Mesendoderm (in vitro differentiated cells): Measurements from ENCODE around the gene SPRY4.

Source experiments
- DNase-seq: peaks from one replicate; pipeline ENCODE4 v3.0.0; 2013
- H2AK5ac ChIP-seq: 2 replicates; pipeline ENCODE4 v1.6.1; 2013; ENCODE audit warnings: low read length, inconsistent platforms
- H2BK120ac ChIP-seq: 2 replicates; pipeline ENCODE4 v1.6.1; 2013; ENCODE audit warnings: low read depth, mild to moderate bottlenecking, low read length, moderate library complexity, mixed read lengths
- H2BK15ac ChIP-seq: replicated peaks from 2 replicates; pipeline ENCODE4 v1.6.1; 2013; ENCODE audit warnings: low read depth, mild to moderate bottlenecking, moderate library complexity
- H2BK5ac ChIP-seq: 2 replicates; pipeline ENCODE4 v1.6.1; 2013; ENCODE audit warnings: low read length, inconsistent platforms
- H3K18ac ChIP-seq: 2 replicates; pipeline ENCODE4 v1.6.1; 2013; ENCODE audit warnings: mild to moderate bottlenecking, low read length, mixed read lengths
- H3K23ac ChIP-seq: one replicate; pipeline ENCODE4 v1.6.1; 2013; ENCODE audit warnings: low read length
- H3K27ac ChIP-seq: 2 replicates; pipeline ENCODE4 v1.5.1; 2013; ENCODE audit warnings: low read depth, mild to moderate bottlenecking, inconsistent platforms, low read length, moderate library complexity
- H3K27me3 ChIP-seq: 2 replicates; pipeline ENCODE4 v1.6.1; 2013; ENCODE audit warnings: low read length, control low read depth, mild to moderate bottlenecking, inconsistent platforms; ENCODE audit not compliant: insufficient read depth, poor library complexity
- H3K36me3 ChIP-seq: 2 replicates; pipeline ENCODE4 v1.6.1; 2013; ENCODE audit warnings: low read length, inconsistent platforms; ENCODE audit not compliant: control insufficient read depth, insufficient read depth
- H3K4ac ChIP-seq: one replicate; pipeline ENCODE4 v1.6.1; 2013; ENCODE audit warnings: low read depth, mild to moderate bottlenecking, low read length, moderate library complexity
- H3K4me1 ChIP-seq: 2 replicates; pipeline ENCODE4 v1.6.1; 2013; ENCODE audit warnings: low read depth, low read length, inconsistent platforms; ENCODE audit not compliant: control insufficient read depth
- H3K4me2 ChIP-seq: 2 replicates; pipeline ENCODE4 v1.6.1; 2013; ENCODE audit warnings: low read length
- H3K4me3 ChIP-seq: 2 replicates; pipeline ENCODE4 v1.5.1; 2013; ENCODE audit warnings: mild to moderate bottlenecking, low read length
- H3K56ac ChIP-seq: one replicate; pipeline ENCODE4 v1.6.1; 2013; ENCODE audit warnings: low read length
- H3K79me1 ChIP-seq: 2 replicates; pipeline ENCODE4 v1.6.1; 2013; ENCODE audit warnings: low read length, inconsistent platforms
- H3K79me2 ChIP-seq: 2 replicates; pipeline ENCODE4 v1.6.1; 2013; ENCODE audit warnings: mild to moderate bottlenecking, low read length; ENCODE audit not compliant: control insufficient read depth, insufficient read depth
- H3K9ac ChIP-seq: 2 replicates; pipeline ENCODE4 v1.6.1; 2013; ENCODE audit warnings: low read length, inconsistent platforms
- H4K5ac ChIP-seq: one replicate; pipeline ENCODE4 v1.6.1; 2013; ENCODE audit warnings: low read length
- H4K8ac ChIP-seq: one replicate; pipeline ENCODE4 v1.6.1; 2013; ENCODE audit warnings: low read depth, mild to moderate bottlenecking, control low read depth, low read length, moderate library complexity
- WGBS: extraction: QIAGEN DNeasy Blood & Tissue Kit; methylation state at CpG from one replicate; pipeline ENCODE4 v1.1.7; 2013; ENCODE audit warnings: low lambda C conversion rate, missing lambda C conversion rate; ENCODE audit not compliant: insufficient coverage; ENCODE audit errors: extremely low coverage; 5-methylcytosine and 5-hydroxymethylcytosine counted together

The SPRY4 gene

DNA sequence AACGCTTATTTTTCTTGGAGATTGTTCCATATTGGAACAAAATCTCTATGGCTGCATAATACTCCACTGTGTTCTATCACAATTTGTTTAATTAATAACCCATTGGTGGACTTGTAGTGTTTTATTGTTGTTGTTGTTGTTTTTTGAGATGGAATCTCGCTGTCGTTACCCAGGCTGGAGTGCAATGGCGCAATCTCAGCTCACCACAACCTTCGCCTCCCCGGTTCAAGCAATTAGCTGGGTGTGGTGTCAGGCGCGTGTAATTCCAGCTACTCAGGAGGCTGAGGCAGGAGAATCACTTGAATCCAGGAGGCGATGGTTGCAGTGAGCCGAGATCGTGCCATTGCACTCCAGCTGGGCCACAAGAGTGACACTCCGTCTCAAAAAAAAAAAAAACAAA is 38.7 kb downstream of the SPRY4 start:
- no peak overlapping the region for H3K4me2 ChIP-seq
- H3K27me3 ChIP-seq, result no peaks in the 10 kb centered on the region
- H3K4me3 ChIP-seq, result no peak overlapping the region
- no peak overlapping the region for H4K5ac ChIP-seq
- no peak overlapping the region for H2BK5ac ChIP-seq
- H3K18ac ChIP-seq, result no peak overlapping the region
- H3K36me3 ChIP-seq, result no peaks in the 10 kb centered on the region
- peaks cover 6% of the 10 kb centered on the region for H3K79me2 ChIP-seq
- WGBS, result no CpG with 5 or more reads among the region's 12 CpGs
- no peak overlapping the region for H3K9ac ChIP-seq
- no peak overlapping the region for H4K8ac ChIP-seq
- no peak overlapping the region for H2BK120ac ChIP-seq
- no peak overlapping the region for H3K23ac ChIP-seq
- H3K56ac ChIP-seq, result no peak overlapping the region
- no peak overlapping the region for H3K27ac ChIP-seq
- DNase-seq, result peak; percentile 2
- H3K79me1 ChIP-seq, result peaks cover 7% of the 10 kb centered on the region
- H2BK15ac ChIP-seq, result no peak overlapping the region
- no peak overlapping the region for H3K4ac ChIP-seq
- no peak overlapping the region for H2AK5ac ChIP-seq
- peaks cover 24% of the 10 kb centered on the region for H3K4me1 ChIP-seq

GRCh38 chr5:142283304-142283703 is 41.5 kb downstream of the SPRY4 start:
- Histone ChIP-seq H2BK5ac (no peak overlapping the region), H3K79me2 (no peaks in the 10 kb centered on the region), H3K4ac (no peak overlapping the region), H4K8ac (no peak overlapping the region), H3K79me1 (peaks cover 1% of the 10 kb centered on the region), H3K36me3 (no peaks in the 10 kb centered on the region), H3K9ac (no peak overlapping the region), H3K18ac (no peak overlapping the region), H2BK120ac (no peak overlapping the region), H2AK5ac (no peak overlapping the region), H3K23ac (no peak overlapping the region), H2BK15ac (no peak overlapping the region), H4K5ac (no peak overlapping the region), H3K56ac (no peak overlapping the region), H3K4me3 (no peak overlapping the region), H3K4me2 (no peak overlapping the region), H3K27ac (no peak overlapping the region), H3K4me1 (peaks cover 29% of the 10 kb centered on the region), H3K27me3 (no peaks in the 10 kb centered on the region)
- no peak for DNase-seq
- no CpG with 5 or more reads among the region's 6 CpGs for WGBS

- no peak overlapping the region for H2BK120ac ChIP-seq
- peak overlapping the region; percentile 2 for H3K9ac ChIP-seq
- H3K4ac ChIP-seq, result peak overlapping the region; percentile 84
- H4K5ac ChIP-seq, result no peak overlapping the region
- H3K36me3 ChIP-seq, result no peaks in the 10 kb centered on the region
- H3K27ac ChIP-seq, result peak overlapping the region; percentile 46
- no peak overlapping the region for H3K4me2 ChIP-seq
- H3K18ac ChIP-seq, result no peak overlapping the region
- H3K4me3 ChIP-seq, result no peak overlapping the region
- DNase-seq, result no peak
- H3K23ac ChIP-seq, result no peak overlapping the region
- peaks cover 26% of the 10 kb centered on the region for H3K4me1 ChIP-seq
- H2BK5ac ChIP-seq, result no peak overlapping the region
- no peaks in the 10 kb centered on the region for H3K79me2 ChIP-seq
- peak overlapping the region; percentile 35 for H2AK5ac ChIP-seq
- WGBS, result no CpG with 5 or more reads among the region's 6 CpGs
- H4K8ac ChIP-seq, result no peak overlapping the region
- H2BK15ac ChIP-seq, result no peak overlapping the region
- H3K56ac ChIP-seq, result peak overlapping the region; percentile 29
- H3K27me3 ChIP-seq, result no peaks in the 10 kb centered on the region
- peaks cover 1% of the 10 kb centered on the region for H3K79me1 ChIP-seq
These were observed 42.9 kb downstream of the SPRY4 start for GRCh38 chr5:142281966-142282365.

GRCh38 chr5:142281008-142281367 is 43.8 kb downstream of the SPRY4 start:
- H3K23ac ChIP-seq, result peak overlapping the region; percentile 32
- peak overlapping the region; percentile 55 for H2AK5ac ChIP-seq
- no peak overlapping the region for H3K4me3 ChIP-seq
- peak overlapping the region; percentile 25 for H3K4ac ChIP-seq
- WGBS, result no CpG with 5 or more reads among the region's 6 CpGs
- H4K8ac ChIP-seq, result no peak overlapping the region
- DNase-seq, result no peak
- no peak overlapping the region for H2BK15ac ChIP-seq
- H3K4me2 ChIP-seq, result no peak overlapping the region
- no peaks in the 10 kb centered on the region for H3K27me3 ChIP-seq
- H3K56ac ChIP-seq, result peak overlapping the region; percentile 47
- peak overlapping the region; percentile 46 for H3K27ac ChIP-seq
- no peaks in the 10 kb centered on the region for H3K36me3 ChIP-seq
- H3K18ac ChIP-seq, result peak overlapping the region; percentile 7
- H3K4me1 ChIP-seq, result peaks cover 26% of the 10 kb centered on the region
- H3K9ac ChIP-seq, result peak overlapping the region; percentile 56
- no peaks in the 10 kb centered on the region for H3K79me2 ChIP-seq
- H4K5ac ChIP-seq, result no peak overlapping the region
- peak overlapping the region; percentile 41 for H2BK5ac ChIP-seq
- H2BK120ac ChIP-seq, result peak overlapping the region; percentile 1
- peaks cover 1% of the 10 kb centered on the region for H3K79me1 ChIP-seq

GRCh38 chr5:142280066-142281007 is 44.5 kb downstream of the SPRY4 start:
- no peak overlapping the region for H2BK120ac ChIP-seq
- no peak overlapping the region for H3K4me2 ChIP-seq
- no peaks in the 10 kb centered on the region for H3K36me3 ChIP-seq
- H3K79me1 ChIP-seq, result peaks cover 3% of the 10 kb centered on the region
- H2BK15ac ChIP-seq, result peak overlapping the region; percentile 61
- H3K9ac ChIP-seq, result peak overlapping the region; percentile 56
- peak; percentile 99 for DNase-seq
- peaks cover 26% of the 10 kb centered on the region for H3K4me1 ChIP-seq
- no peak overlapping the region for H2AK5ac ChIP-seq
- WGBS, result no CpG with 5 or more reads among the region's 17 CpGs
- no peak overlapping the region for H3K4me3 ChIP-seq
- peak overlapping the region; percentile 94 for H3K18ac ChIP-seq
- H3K23ac ChIP-seq, result no peak overlapping the region
- H2BK5ac ChIP-seq, result peak overlapping the region; percentile 41
- H3K79me2 ChIP-seq, result no peaks in the 10 kb centered on the region
- peak overlapping the region; percentile 46 for H3K27ac ChIP-seq
- H4K5ac ChIP-seq, result no peak overlapping the region
- H3K56ac ChIP-seq, result peak overlapping the region; percentile 47
- H3K4ac ChIP-seq, result peak overlapping the region; percentile 85
- peak overlapping the region; percentile 59 for H4K8ac ChIP-seq
- H3K27me3 ChIP-seq, result no peaks in the 10 kb centered on the region
